Adrenal gland (tissue), 12 donors: ENCODE data around the gene AOC1. TPM values are rescaled to one million over a fixed set of nuclear protein-coding genes. Genes with fewer than 3 reads are reported as not detected.

Experiments used
- DNase-seq, 7 donors: peaks; one replicate each; pipeline ENCODE4 v3.0.0-alpha.2; 2019 to 2020
- H3K27ac ChIP-seq, 5 donors: fragments of 200-600 bp; sonication (generic) in 4 of 5; 1 replicate in 3 of 5; 2 replicates in 2 of 5; pipeline versions ENCODE4 v1.5.1 to v1.8.0; 2016 to 2020; ENCODE audit warnings: mild to moderate bottlenecking in 1 of 5
- H3K27me3 ChIP-seq: fragments of 200-600 bp; 2 replicates; pipeline ENCODE4 v1.8.0; 2021
- H3K36me3 ChIP-seq, 2 donors: fragments of 200-600 bp; replicated peaks in 1 of 2; 1 replicate in 1 of 2; 2 replicates in 1 of 2; pipeline versions ENCODE4 v1.5.1 to v1.8.0; 2018 to 2022
- H3K4me1 ChIP-seq, 2 donors: fragments of 200-600 bp; replicated peaks in 1 of 2; 1 replicate in 1 of 2; 2 replicates in 1 of 2; pipeline versions ENCODE4 v1.5.1 to v1.8.0; 2018 to 2021
- H3K4me3 ChIP-seq, 4 donors: fragments of 200-600 bp; sonication (generic) in 3 of 4; one replicate each; pipeline ENCODE4 v1.5.1; 2016 to 2018
- H3K9me3 ChIP-seq, 3 donors: fragments of 200-600 bp; sonication (generic) in 1 of 3; replicated peaks in 1 of 3; 1 replicate in 2 of 3; 2 replicates in 1 of 3; pipeline versions ENCODE4 v1.5.1 to v1.8.0; 2016 to 2021
- POLR2A ChIP-seq, 2 donors: fragments of 450-650 bp; IDR thresholded peaks; one replicate each; pipeline ENCODE4 v1.6.1; 2017; ENCODE audit warnings: antibody characterized with exemption in 2 of 2, mild to moderate bottlenecking in 2 of 2, moderate library complexity in 1 of 2
- WGBS, 4 donors: extraction: QIAGEN DNeasy Blood & Tissue Kit in 2 of 4; methylation state at CpG; one replicate each; pipeline versions ENCODE4 v1.1.5 to v1.1.7; 2013 to 2017; 5-methylcytosine and 5-hydroxymethylcytosine counted together
- intact Hi-C, 2 donors: fragments of 100-400 bp; cut with DNase I; formaldehyde crosslinking; loops; one replicate each; pipeline versions ENCODE4 v1.14.1 to v1.15.0; 2022 to 2023
- polyA plus RNA-seq, 3 donors: library from polyadenylated mRNA; stranded (reverse); fragments of 200-250 nt in 2 of 3; fragments of 350-450 nt in 1 of 3; fragmentation: Illumina TruSeq in 1 of 3; extraction: RNeasy Lipid Tissue Mini Kit (QIAGEN cat#74804) in 1 of 3; gene quantifications; one replicate each; pipeline ENCODE4 v1.2.3, GENCODE V29; 2013 to 2014
- total RNA-seq, 9 donors: library from RNA; depleted of rRNA in 4 of 9; stranded (reverse); fragments of >200 nt in 4 of 9; fragments of 120-200 nt in 1 of 9; fragmentation: NEBNext Ultra II Directional in 1 of 9; extraction: Animal tissue kit (Norgen Biotek cat#: 25700) in 1 of 9; gene quantifications; one replicate each; pipeline versions ENCODE4 v1.1.0 to v1.2.4, GENCODE V29; 2013 to 2023
- TF ChIP-seq, protein P1 (sequence below), 6 experiments: fragments of 450-650 bp in 4 of 6; fragments of 200-600 bp in 2 of 6; sonication (generic) in 1 of 6; IDR thresholded peaks; 1 replicate in 5 of 6; 2 replicates in 1 of 6; pipeline versions ENCODE4 v1.5.1 to v1.8.0; 2016 to 2021; ENCODE audit warnings: antibody characterized with exemption in 6 of 6, mild to moderate bottlenecking in 2 of 6, moderate library complexity in 1 of 6
- donor health status: healthy with polysubstance abuse.
- donor health status: Bipolar disorder and iron deficiency.
- donor health status: DM: yes; HTN: yes; CAD: no.
- donor health status: DM: no; HTN: no; CAD: no.
- donor health status: DM: no; HTN: no; CAD: no.
- donor health status: DM: yes; HTN: yes; CAD: no.

Gene AOC1
- total and polyA plus RNA-seq, 12 donors = 0.10 to 0.32 (median 0.15) TPM; not detected in 7

DNA sequence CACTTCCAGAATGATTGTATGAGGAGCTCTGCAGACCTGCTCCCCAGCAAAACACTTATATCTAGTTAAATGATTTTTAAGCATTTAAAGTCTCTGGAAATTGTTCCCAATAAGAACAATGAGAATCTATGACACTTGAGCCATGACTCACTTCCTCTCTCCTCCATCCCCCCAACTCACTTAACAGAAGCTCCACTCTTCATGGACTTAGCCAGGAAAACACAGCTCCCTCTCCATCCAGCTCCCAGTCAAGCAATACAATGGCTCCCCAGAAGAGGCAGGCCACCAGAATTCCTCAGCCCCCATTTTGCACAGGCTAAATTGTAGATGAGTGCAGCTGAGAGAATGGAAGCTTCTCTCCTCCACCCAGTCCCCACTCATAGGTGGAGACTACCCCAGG, 27.0 kb downstream of the AOC1 start:
- TF ChIP-seq POLR2A (IDR thresholded peaks at IDR 0.05) = no peak
- TF ChIP-seq, protein P1, sequence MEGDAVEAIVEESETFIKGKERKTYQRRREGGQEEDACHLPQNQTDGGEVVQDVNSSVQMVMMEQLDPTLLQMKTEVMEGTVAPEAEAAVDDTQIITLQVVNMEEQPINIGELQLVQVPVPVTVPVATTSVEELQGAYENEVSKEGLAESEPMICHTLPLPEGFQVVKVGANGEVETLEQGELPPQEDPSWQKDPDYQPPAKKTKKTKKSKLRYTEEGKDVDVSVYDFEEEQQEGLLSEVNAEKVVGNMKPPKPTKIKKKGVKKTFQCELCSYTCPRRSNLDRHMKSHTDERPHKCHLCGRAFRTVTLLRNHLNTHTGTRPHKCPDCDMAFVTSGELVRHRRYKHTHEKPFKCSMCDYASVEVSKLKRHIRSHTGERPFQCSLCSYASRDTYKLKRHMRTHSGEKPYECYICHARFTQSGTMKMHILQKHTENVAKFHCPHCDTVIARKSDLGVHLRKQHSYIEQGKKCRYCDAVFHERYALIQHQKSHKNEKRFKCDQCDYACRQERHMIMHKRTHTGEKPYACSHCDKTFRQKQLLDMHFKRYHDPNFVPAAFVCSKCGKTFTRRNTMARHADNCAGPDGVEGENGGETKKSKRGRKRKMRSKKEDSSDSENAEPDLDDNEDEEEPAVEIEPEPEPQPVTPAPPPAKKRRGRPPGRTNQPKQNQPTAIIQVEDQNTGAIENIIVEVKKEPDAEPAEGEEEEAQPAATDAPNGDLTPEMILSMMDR (IDR thresholded peaks at IDR 0.05) = no peak
- Histone ChIP-seq H3K27ac (no peak overlapping the region), H3K27me3 (no peaks in the 10 kb centered on the region), H3K4me1 (peaks cover 0 to 4% of the 10 kb centered on the region in 2 donors), H3K4me3 (no peak overlapping the region), H3K36me3 (no peaks in the 10 kb centered on the region), H3K9me3 (peaks cover 0 to 11% (median 4%) of the 10 kb centered on the region in 3 donors)
- intact Hi-C loops = loop anchor here in 1 of 2 donors (10.0 kb wide), 1 partner anchor 95 kb away; no protein-coding TSS in a partner anchor
- DNase-seq = no peak

DNA sequence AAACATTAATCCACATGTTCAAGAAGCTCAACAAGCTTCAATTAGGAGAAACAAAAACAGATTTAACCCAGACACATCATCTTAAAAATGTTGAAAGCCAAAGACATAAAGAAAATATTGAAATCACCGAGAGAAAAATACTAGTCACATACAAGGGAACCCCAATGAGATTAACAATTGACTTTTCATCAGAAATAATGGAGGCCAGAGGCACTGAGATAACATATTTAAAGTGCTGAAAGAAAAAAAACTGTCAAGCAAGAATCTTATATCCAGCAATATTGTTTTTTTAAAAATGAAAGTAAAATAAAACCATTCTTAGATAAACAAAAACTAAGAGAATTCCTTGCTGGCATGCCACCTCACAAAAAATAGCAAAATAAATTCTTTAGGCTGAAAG, 28.9 kb downstream of the AOC1 start:
- TF ChIP-seq, protein P1 (IDR thresholded peaks at IDR 0.05) = no peak
- TF ChIP-seq POLR2A (IDR thresholded peaks at IDR 0.05) = no peak
- no peak for DNase-seq
- no peak overlapping the region for H3K4me3 ChIP-seq
- peaks cover 0 to 4% of the 10 kb centered on the region in 2 donors for H3K4me1 ChIP-seq
- H3K27ac ChIP-seq = no peak overlapping the region
- H3K9me3 ChIP-seq = peaks cover 0 to 13% (median 11%) of the 10 kb centered on the region in 3 donors
- 90 to 97% (median 92%) methylated on average over 1 of the region's 1 CpG for WGBS, 4 donors
- no peaks in the 10 kb centered on the region for H3K36me3 ChIP-seq
- no peaks in the 10 kb centered on the region for H3K27me3 ChIP-seq
- intact Hi-C loops = no loop called here

DNA sequence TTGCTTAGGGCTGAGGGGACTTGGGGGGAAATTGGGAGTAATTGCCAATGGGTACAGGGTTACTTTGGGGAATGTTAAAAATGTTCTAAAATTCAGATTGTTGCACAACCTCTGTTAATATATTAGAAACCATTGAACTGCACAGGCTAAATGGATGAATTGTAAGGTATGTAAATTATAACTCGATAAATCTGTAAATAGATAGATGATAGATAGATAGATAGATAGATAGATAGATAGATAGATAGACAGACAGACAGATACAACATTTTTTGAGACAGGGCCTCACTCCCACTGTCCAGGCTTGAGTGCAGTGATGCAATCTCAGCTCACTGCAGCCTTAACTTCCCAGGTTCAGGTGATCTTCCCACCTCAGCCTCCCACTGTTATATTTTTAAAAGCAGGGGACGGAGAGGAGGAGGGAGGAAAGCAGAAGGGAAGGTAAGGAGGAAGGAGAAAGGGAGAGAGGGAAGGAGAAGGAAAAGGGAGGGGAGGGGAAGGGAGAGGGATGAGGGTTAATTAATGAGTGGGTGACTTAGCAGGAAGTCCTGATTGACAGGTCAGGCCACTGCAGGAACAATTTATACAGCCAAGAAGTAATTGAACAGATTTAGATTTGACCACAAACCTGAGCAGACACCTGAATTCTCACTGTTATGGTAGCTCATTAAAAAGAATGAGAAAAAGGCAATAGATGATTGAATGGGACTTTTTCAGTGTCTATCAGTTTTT, 38.7 kb downstream of the AOC1 start:
- no peaks in the 10 kb centered on the region for H3K27me3 ChIP-seq
- H3K4me1 ChIP-seq = no peaks in the 10 kb centered on the region
- H3K27ac ChIP-seq = no peak overlapping the region
- no peaks in the 10 kb centered on the region for H3K36me3 ChIP-seq
- H3K9me3 ChIP-seq = peaks cover 0 to under 1% (median 0%) of the 10 kb centered on the region in 3 donors
- intact Hi-C loops = no loop called here
- H3K4me3 ChIP-seq = no peak overlapping the region
- TF ChIP-seq, protein P1 (IDR thresholded peaks at IDR 0.05) = no peak
- no peak for TF ChIP-seq POLR2A (IDR thresholded peaks at IDR 0.05)
- DNase-seq = no peak
- WGBS, 4 donors = 82 to 95% (median 89%) methylated on average over 2 of the region's 2 CpGs

DNA sequence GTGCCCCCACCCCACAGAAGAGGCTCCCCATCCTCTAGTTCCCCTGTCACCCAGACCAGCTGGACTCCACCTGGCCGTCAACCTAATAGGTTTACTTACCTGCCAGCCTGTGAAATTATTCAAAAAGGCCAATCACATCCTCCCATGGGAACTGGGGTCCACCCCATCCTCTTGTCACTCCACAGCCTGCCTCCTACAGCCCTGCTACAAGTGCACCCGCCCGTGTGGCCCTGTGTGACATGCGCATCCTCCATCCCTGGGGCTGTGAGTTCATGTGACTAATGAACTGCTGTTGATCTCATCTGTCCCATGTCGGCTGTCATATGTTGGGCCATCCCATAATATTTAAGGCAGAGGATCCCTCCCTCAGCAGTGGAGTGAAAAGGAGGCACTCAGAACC, 39.4 kb downstream of the AOC1 start:
- TF ChIP-seq, protein P1 (IDR thresholded peaks at IDR 0.05) = no peak
- TF ChIP-seq POLR2A (IDR thresholded peaks at IDR 0.05) = no peak
- no peaks in the 10 kb centered on the region for H3K4me1 ChIP-seq
- no peak overlapping the region for H3K27ac ChIP-seq
- no peaks in the 10 kb centered on the region for H3K27me3 ChIP-seq
- no peak overlapping the region for H3K4me3 ChIP-seq
- H3K36me3 ChIP-seq = no peaks in the 10 kb centered on the region
- 78 to 93% (median 84%) methylated on average over 1 to 5 of the region's 5 CpGs for WGBS, 4 donors
- DNase-seq = no peak
- no peaks in the 10 kb centered on the region for H3K9me3 ChIP-seq
- intact Hi-C loops = no loop called here
